B cell (primary cell): ENCODE data around the gene SFSWAP. TPM values are rescaled to one million over a fixed set of nuclear protein-coding genes. Genes with fewer than 3 reads are reported as not detected.

Experiments used
- ATAC-seq: fragments of 200-7000 bp; cut with Tn5 transposase; one replicate; pipeline ENCODE4 v1.10.0; 2021; ENCODE audit warnings: low read depth, mild to moderate bottlenecking, moderate number of reproducible peaks, moderate library complexity
- CTCF ChIA-PET: fragments of 350-600 bp; sonication (Branson Sonifier 250); formaldehyde crosslinking; loops from one replicate; lab custom pipeline; 2021; ENCODE audit warnings: antibody characterized with exemption, inconsistent platforms; lab: Charles Lee
- POLR2A ChIA-PET: fragments of 350-600 bp; sonication (Branson Sonifier 250); formaldehyde crosslinking; loops from one replicate; lab custom pipeline; 2021; ENCODE audit warnings: antibody characterized with exemption; lab: Charles Lee
- DNase-seq: peaks from one replicate; pipeline ENCODE4 v3.0.0; 2013
- H2AFZ ChIP-seq: 2 replicates; pipeline ENCODE4 v1.6.1; 2012; ENCODE audit warnings: mild to moderate bottlenecking, low read depth, low read length; ENCODE audit not compliant: insufficient read depth, poor library complexity, severe bottlenecking
- H3K27ac ChIP-seq, 2 donors: 1 replicate in 1 of 2; 2 replicates in 1 of 2; pipeline ENCODE4 v1.5.1; 2012 to 2013; ENCODE audit warnings: low read length in 2 of 2, mild to moderate bottlenecking in 2 of 2, moderate library complexity in 1 of 2
- H3K27me3 ChIP-seq, 4 experiments: fragments of 200-600 bp in 1 of 4; sonication (generic) in 1 of 4; replicated peaks in 1 of 4; 1 replicate in 2 of 4; 2 replicates in 2 of 4; pipeline versions ENCODE4 v1.6.1 to v1.7.0; 2013 to 2016; ENCODE audit warnings: low read length in 3 of 4, mild to moderate bottlenecking in 2 of 4, mixed read lengths in 1 of 4, moderate library complexity in 1 of 4; ENCODE audit not compliant: insufficient read depth in 4 of 4, control insufficient read depth in 3 of 4; ENCODE audit errors: control extremely low read depth in 1 of 4
- H3K36me3 ChIP-seq, 2 experiments: replicated peaks in 1 of 2; 1 replicate in 1 of 2; 2 replicates in 1 of 2; pipeline versions ENCODE4 v1.6.1 to v1.7.1; 2013; ENCODE audit warnings: low read length in 1 of 2; ENCODE audit not compliant: insufficient read depth in 2 of 2, control insufficient read depth in 1 of 2; ENCODE audit errors: control extremely low read depth in 1 of 2, extremely low read depth in 1 of 2
- H3K4me1 ChIP-seq, 2 donors: fragments of 200-600 bp in 1 of 2; sonication (generic) in 1 of 2; 1 replicate in 1 of 2; 2 replicates in 1 of 2; pipeline versions ENCODE4 v1.5.1 to v1.6.1; 2013 to 2017; ENCODE audit warnings: low read length in 2 of 2; ENCODE audit not compliant: control insufficient read depth in 2 of 2, insufficient read depth in 2 of 2
- H3K4me2 ChIP-seq: replicated peaks from 2 replicates; pipeline ENCODE3; 2012; ENCODE audit warnings: mild to moderate bottlenecking, low read depth, low read length; ENCODE audit not compliant: poor library complexity, severe bottlenecking
- H3K4me3 ChIP-seq, 5 experiments: fragments of 200-600 bp in 1 of 5; sonication (generic) in 1 of 5; 1 replicate in 3 of 5; 2 replicates in 2 of 5; pipeline versions ENCODE4 v1.5.1 to v1.7.0; 2011 to 2016; ENCODE audit warnings: low read length in 4 of 5, mild to moderate bottlenecking in 4 of 5, low read depth in 2 of 5, control low read depth in 1 of 5, moderate library complexity in 1 of 5; ENCODE audit not compliant: insufficient read depth in 1 of 5; ENCODE audit errors: control extremely low read depth in 1 of 5, extremely low read depth in 1 of 5
- H3K79me2 ChIP-seq: fragments of 200-600 bp; sonication (generic); one replicate; pipeline ENCODE4 v1.6.0; 2016; ENCODE audit warnings: low read length; ENCODE audit not compliant: control insufficient read depth, insufficient read depth
- H3K9ac ChIP-seq: fragments of 200-600 bp; sonication (generic); 2 replicates; pipeline ENCODE4 v1.6.1; 2017; ENCODE audit warnings: mild to moderate bottlenecking, low read length, moderate library complexity
- H3K9me3 ChIP-seq, 3 donors: one replicate each; pipeline versions ENCODE4 v1.6.1 to v1.7.1; 2013; ENCODE audit warnings: low read length in 2 of 3; ENCODE audit not compliant: control insufficient read depth in 2 of 3, insufficient read depth in 1 of 3; ENCODE audit errors: control extremely low read depth in 1 of 3
- H4K20me1 ChIP-seq: 2 replicates; pipeline ENCODE4 v1.6.0; 2012; ENCODE audit warnings: mild to moderate bottlenecking, low read length; ENCODE audit not compliant: insufficient read depth, control insufficient read depth, poor library complexity, severe bottlenecking
- H3K27ac Mint-ChIP-seq: one replicate; pipeline ENCODE4 v1.8.0; 2021; ENCODE audit warnings: mixed read lengths
- H3K27me3 Mint-ChIP-seq: one replicate; pipeline ENCODE4 v1.8.0; 2021; ENCODE audit warnings: mixed read lengths
- H3K4me1 Mint-ChIP-seq: one replicate; pipeline ENCODE4 v1.8.0; 2021; ENCODE audit warnings: mixed read lengths
- H3K4me3 Mint-ChIP-seq: one replicate; pipeline ENCODE4 v1.8.0; 2021; ENCODE audit warnings: mixed read lengths
- H3K9me3 Mint-ChIP-seq: one replicate; pipeline ENCODE4 v1.8.0; 2022; ENCODE audit warnings: mixed read lengths; ENCODE audit not compliant: insufficient read depth
- EZH2 ChIP-seq: IDR thresholded peaks from 2 replicates; pipeline ENCODE4 v1.6.1; 2012; ENCODE audit warnings: borderline replicate concordance, low read depth, mild to moderate bottlenecking, moderate library complexity, low read length; ENCODE audit not compliant: insufficient read depth, poor library complexity, severe bottlenecking
- WGBS: methylation state at CpG from one replicate; pipeline ENCODE4 v1.1.5; 2013; ENCODE audit warnings: missing lambda C conversion rate; ENCODE audit not compliant: insufficient coverage; 5-methylcytosine and 5-hydroxymethylcytosine counted together
- intact Hi-C: fragments of 100-400 bp; cut with micrococcal nuclease; formaldehyde crosslinking; loops from one replicate; pipeline ENCODE4 v1.10.0; 2022
- polyA plus RNA-seq: library from polyadenylated mRNA; depleted of rRNA; stranded (reverse); fragments of >200 nt; gene quantifications from 2 replicates; pipeline ENCODE4 v1.2.3, GENCODE V29; 2012
- total RNA-seq, 2 donors: library from RNA; stranded (reverse); fragments of 120-200 nt in 1 of 2; gene quantifications; 1 replicate in 1 of 2; 2 replicates in 1 of 2; pipeline versions ENCODE4 v1.2.3 to v1.2.4, GENCODE V29; 2013 to 2022
- TF ChIP-seq, protein P1 (sequence below): fragments of 200-600 bp; IDR thresholded peaks from one replicate; pipeline ENCODE4 v1.8.0; 2022; ENCODE audit warnings: antibody characterized with exemption, mild to moderate bottlenecking

Gene SFSWAP
- total and polyA plus RNA-seq, 2 donors (not counting 1 experiment from before 2014, with no cell fraction given): 69.3 to 122 TPM

DNA sequence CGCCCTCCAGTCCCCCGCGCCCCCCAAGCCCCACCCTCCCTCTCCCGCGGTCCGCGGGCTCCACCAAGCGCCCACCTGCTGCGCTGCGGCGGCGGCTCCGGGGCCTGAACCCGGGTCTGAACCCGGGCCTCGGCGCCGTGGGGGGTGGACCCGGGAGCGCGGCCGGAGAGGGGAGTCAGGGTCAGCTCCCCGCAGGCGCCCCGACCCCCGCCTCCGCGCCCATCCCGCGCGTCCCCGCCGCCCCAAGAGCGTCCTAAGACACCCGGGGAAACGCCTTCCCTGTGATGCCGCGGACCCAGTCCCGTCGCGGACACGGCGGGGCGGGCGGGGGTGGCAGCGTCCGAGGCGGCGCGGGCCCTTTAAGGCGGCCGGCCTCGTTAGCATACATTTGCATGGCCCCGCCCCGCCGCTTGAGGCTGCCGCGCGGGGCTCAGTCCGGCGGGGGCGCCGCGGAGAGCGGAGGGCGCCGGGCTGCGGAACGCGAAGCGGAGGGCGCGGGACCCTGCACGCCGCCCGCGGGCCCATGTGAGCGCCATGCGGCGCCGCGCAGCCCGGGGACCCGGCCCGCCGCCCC is 117.2 kb downstream of the SFSWAP start, which contains the start of gene MMP17:
TSS of gene MMP17 (plus strand) at position 433 of the 574 bp plus-strand sequence. CDS start at position 535, 102 bp downstream.
- ChIA-PET CTCF (interaction anchor here (1.5 to 3.9 kb wide), 6 partner anchors 53 to 912 kb away, joined by 3 to 32 read pairs (median 8); no protein-coding TSS in a partner anchor), POLR2A (interaction anchor here (0.6 to 1.3 kb wide), 2 partner anchors 102 to 229 kb away, joined by 3 read pairs; no protein-coding TSS in a partner anchor)
- peak within 1 kb of the TSS; percentile 79 for H2AFZ ChIP-seq
- H3K27ac ChIP-seq: no peak within 1 kb of the TSS
- H3K36me3 ChIP-seq: no peaks in the 10 kb centered on the region
- intact Hi-C loops: loop anchor here (2.0 to 10.0 kb wide), 3 partner anchors 97 to 911 kb away; partner anchors contain the start of genes EP400 and PUS1
- peak; percentile 75 for ATAC-seq
- DNase-seq: peak; percentile 84
- peaks cover 0 to 4% (median 0%) of the 10 kb centered on the region in 3 donors for H3K9me3 ChIP-seq
- peaks cover 30% of the 10 kb centered on the region for H3K79me2 ChIP-seq
- TF ChIP-seq EZH2: no peak
- TF ChIP-seq, protein P1, sequence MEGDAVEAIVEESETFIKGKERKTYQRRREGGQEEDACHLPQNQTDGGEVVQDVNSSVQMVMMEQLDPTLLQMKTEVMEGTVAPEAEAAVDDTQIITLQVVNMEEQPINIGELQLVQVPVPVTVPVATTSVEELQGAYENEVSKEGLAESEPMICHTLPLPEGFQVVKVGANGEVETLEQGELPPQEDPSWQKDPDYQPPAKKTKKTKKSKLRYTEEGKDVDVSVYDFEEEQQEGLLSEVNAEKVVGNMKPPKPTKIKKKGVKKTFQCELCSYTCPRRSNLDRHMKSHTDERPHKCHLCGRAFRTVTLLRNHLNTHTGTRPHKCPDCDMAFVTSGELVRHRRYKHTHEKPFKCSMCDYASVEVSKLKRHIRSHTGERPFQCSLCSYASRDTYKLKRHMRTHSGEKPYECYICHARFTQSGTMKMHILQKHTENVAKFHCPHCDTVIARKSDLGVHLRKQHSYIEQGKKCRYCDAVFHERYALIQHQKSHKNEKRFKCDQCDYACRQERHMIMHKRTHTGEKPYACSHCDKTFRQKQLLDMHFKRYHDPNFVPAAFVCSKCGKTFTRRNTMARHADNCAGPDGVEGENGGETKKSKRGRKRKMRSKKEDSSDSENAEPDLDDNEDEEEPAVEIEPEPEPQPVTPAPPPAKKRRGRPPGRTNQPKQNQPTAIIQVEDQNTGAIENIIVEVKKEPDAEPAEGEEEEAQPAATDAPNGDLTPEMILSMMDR: no peak
- H3K27ac Mint-ChIP-seq: peak within 1 kb of the TSS; percentile 74
- peak within 1 kb of the TSS; percentile 97 for H3K4me2 ChIP-seq
- H3K4me3 Mint-ChIP-seq: peak within 1 kb of the TSS; percentile 87
- H4K20me1 ChIP-seq: peaks cover 36% of the 10 kb centered on the region
- H3K9ac ChIP-seq: peak within 1 kb of the TSS; percentile 69
- WGBS: under 1% methylated on average over 80 of the region's 86 CpGs
- peak within 1 kb of the TSS; percentile 26 to 75 (median 67) for H3K4me3 ChIP-seq
- H3K27me3 ChIP-seq: peaks cover 0 to 17% (median 8%) of the 10 kb centered on the region in 4 experiments
- H3K4me1 ChIP-seq: peaks cover 26 to 31% of the 10 kb centered on the region in 2 donors
- H3K4me1 Mint-ChIP-seq: peaks cover 33% of the 10 kb centered on the region
- no peaks in the 10 kb centered on the region for H3K9me3 Mint-ChIP-seq
- H3K27me3 Mint-ChIP-seq: peaks cover 12% of the 10 kb centered on the region
